ENCODE data around the gene KIF17.

KIF17 gene

DNA sequence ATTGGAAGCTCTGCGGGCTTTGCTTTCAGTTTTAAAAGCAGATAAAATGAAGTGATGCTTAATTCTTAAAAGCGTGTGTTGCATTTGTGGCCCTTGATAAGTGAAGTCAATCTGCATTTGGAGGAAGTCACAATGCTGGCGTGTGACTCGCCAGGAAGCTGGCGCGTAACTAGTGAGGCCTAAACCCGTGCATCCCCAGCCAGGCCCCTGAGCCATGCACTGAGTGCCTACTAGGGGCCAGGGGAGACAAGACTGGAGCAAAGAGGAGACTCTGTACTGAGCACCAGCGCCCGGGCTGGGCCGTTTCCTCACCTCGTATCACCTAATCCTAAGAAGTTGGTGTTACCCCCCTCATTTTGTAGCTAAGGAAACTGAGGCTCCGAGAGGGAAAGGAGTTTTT is 52.1 kb downstream of the KIF17 start:
- H3K4me3 ChIP-seq (replicated peaks in 1 of 2; ENCODE audit: low read depth in 2 of 2, low read length in 2 of 2) = no peak overlapping the region
- DNase-seq (ENCODE audit: low read depth in 2 of 2) = no peak
- TF ChIP-seq CTCF (IDR thresholded peaks at IDR 0.05; ENCODE audit: low read depth, low read length) = no peak

- no peak for TF ChIP-seq CTCF (IDR thresholded peaks at IDR 0.05; ENCODE audit: low read depth, low read length)
- DNase-seq (ENCODE audit: low read depth in 2 of 2) = no peak
These were observed 53.7 kb downstream of the KIF17 start for GRCh38 chr1:20663969-20664715.

GRCh38 chr1:20663365-20663764 is 54.4 kb downstream of the KIF17 start:
- H3K4me3 ChIP-seq (replicated peaks in 1 of 2; ENCODE audit: low read depth in 2 of 2, low read length in 2 of 2) = no peak overlapping the region
- no peak for TF ChIP-seq CTCF (IDR thresholded peaks at IDR 0.05; ENCODE audit: low read depth, low read length)
- DNase-seq (ENCODE audit: low read depth in 2 of 2) = no peak

More at GRCh38 chr1:20663969-20664715, 53.7 kb downstream of the KIF17 start:
- no peak overlapping the region for H3K4me3 ChIP-seq (replicated peaks in 1 of 2; ENCODE audit: low read depth in 2 of 2, low read length in 2 of 2)

- peak overlapping the region; percentile 97 for H3K4me3 ChIP-seq (replicated peaks in 1 of 2; ENCODE audit: low read depth in 2 of 2, low read length in 2 of 2)
- DNase-seq (ENCODE audit: low read depth in 2 of 2) = no peak
- TF ChIP-seq CTCF (IDR thresholded peaks at IDR 0.05; ENCODE audit: low read depth, low read length) = no peak
These were observed 55.7 kb downstream of the KIF17 start for GRCh38 chr1:20662110-20662475.

GRCh38 chr1:20661207-20662109 is 56.3 kb downstream of the KIF17 start, which contains the start of gene DDOST:
TSS of gene DDOST (minus strand) at chr1:20661369. CDS start at chr1:20661350, 19 bp downstream.
- peak; percentile 97 to 98 for DNase-seq (ENCODE audit: low read depth in 2 of 2)
- peak; percentile 54 for TF ChIP-seq CTCF (IDR thresholded peaks at IDR 0.05; ENCODE audit: low read depth, low read length)
- H3K4me3 ChIP-seq (replicated peaks in 1 of 2; ENCODE audit: low read depth in 2 of 2, low read length in 2 of 2) = peak within 1 kb of the TSS; percentile 97

DNA sequence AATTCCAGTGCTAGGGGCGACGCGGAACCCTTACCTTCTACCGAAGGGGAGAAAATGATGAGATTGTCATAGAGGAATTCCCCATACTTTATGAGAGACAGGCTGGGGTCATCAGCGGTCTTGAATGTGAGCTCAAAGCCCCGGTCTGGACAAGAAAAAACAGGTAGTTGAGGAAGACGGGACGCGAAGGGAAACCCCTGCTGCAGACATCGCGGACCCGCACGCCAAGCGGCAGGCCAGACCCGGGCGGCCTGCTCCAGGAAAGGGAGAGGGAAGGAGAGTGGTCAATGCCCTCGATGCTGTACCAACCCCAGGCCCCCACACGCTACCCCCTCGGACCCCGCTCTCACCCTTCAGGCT is 57.0 kb downstream of the KIF17 start:
- DNase-seq (ENCODE audit: low read depth in 2 of 2) = peak in 1 of 2 donors; percentile 27
- H3K4me3 ChIP-seq (replicated peaks in 1 of 2; ENCODE audit: low read depth in 2 of 2, low read length in 2 of 2) = peak overlapping the region; percentile 97
- no peak for TF ChIP-seq CTCF (IDR thresholded peaks at IDR 0.05; ENCODE audit: low read depth, low read length)
